PC-9 (cell line): Measurements from ENCODE around the gene MACC1. TPM values are rescaled to one million over a fixed set of nuclear protein-coding genes. Genes with fewer than 3 reads are reported as not detected.

Experiments used
- BruUV-seq: library from RNA; stranded (reverse); fragments of 400-500 nt; replicated peaks from 2 replicates; lab custom pipeline; 2021; lab: Mats Ljungman, UMichigan
- CTCF ChIA-PET: fragments of 300-600 bp; sonication (Branson Sonifier 250); formaldehyde crosslinking; loops from one replicate; lab custom pipeline; 2022; ENCODE audit warnings: antibody characterized with exemption; lab: Charles Lee
- POLR2A ChIA-PET: fragments of 300-600 bp; sonication (Branson Sonifier 250); formaldehyde crosslinking; loops from one replicate; lab custom pipeline; 2022; ENCODE audit warnings: antibody characterized with exemption; ENCODE audit not compliant: unreplicated experiment; lab: Charles Lee
- DNase-seq, 2 experiments: peaks; one replicate each; pipeline versions ENCODE4 v3.0.0 to v3.0.0-alpha.2; 2015 to 2022; ENCODE audit warnings: mixed read lengths in 1 of 2
- H2AFZ ChIP-seq: fragments of 200-600 bp; sonication (generic); 2 replicates; pipeline ENCODE4 v1.8.1; 2017; ENCODE audit warnings: antibody characterized with exemption
- H3F3A ChIP-seq: fragments of 200-600 bp; sonication (generic); 2 replicates; pipeline ENCODE4 v1.8.1; 2017; ENCODE audit warnings: antibody characterized with exemption, mild to moderate bottlenecking, low read depth; ENCODE audit not compliant: insufficient read depth
- H3K27ac ChIP-seq: fragments of 200-600 bp; sonication (generic); 2 replicates; pipeline ENCODE4 v1.6.1; 2016; ENCODE audit warnings: mixed run types
- H3K27me3 ChIP-seq: fragments of 200-600 bp; sonication (generic); 2 replicates; pipeline ENCODE4 v1.6.1; 2016; ENCODE audit warnings: low read depth, mixed run types; ENCODE audit not compliant: insufficient read depth
- H3K36me3 ChIP-seq: fragments of 200-600 bp; sonication (generic); 2 replicates; pipeline ENCODE4 v1.6.1; 2016; ENCODE audit warnings: low read depth, mixed run types
- H3K4me1 ChIP-seq: fragments of 200-600 bp; sonication (generic); replicated peaks from 2 replicates; pipeline ENCODE4 v1.6.1; 2016; ENCODE audit warnings: mixed run types; ENCODE audit not compliant: insufficient read depth
- H3K4me2 ChIP-seq: fragments of 200-600 bp; sonication (generic); 2 replicates; pipeline ENCODE4 v1.6.1; 2017; ENCODE audit warnings: mixed run types
- H3K4me3 ChIP-seq: fragments of 200-600 bp; sonication (generic); 2 replicates; pipeline ENCODE4 v1.6.1; 2016; ENCODE audit warnings: mixed run types
- H3K79me2 ChIP-seq: fragments of 200-600 bp; sonication (generic); 2 replicates; pipeline ENCODE4 v1.6.1; 2017; ENCODE audit warnings: low read depth, mixed run types
- H3K9me2 ChIP-seq: fragments of 200-600 bp; sonication (generic); 2 replicates; pipeline ENCODE4 v1.8.1; 2017; ENCODE audit warnings: mild to moderate bottlenecking; ENCODE audit not compliant: insufficient read depth
- H3K9me3 ChIP-seq: fragments of 200-600 bp; sonication (generic); 2 replicates; pipeline ENCODE4 v1.8.1; 2016; ENCODE audit warnings: low read depth; ENCODE audit not compliant: insufficient read depth
- H4K20me1 ChIP-seq: fragments of 200-600 bp; sonication (generic); 2 replicates; pipeline ENCODE4 v1.8.1; 2017; ENCODE audit not compliant: insufficient read depth
- CTCF ChIP-seq: fragments of 200-600 bp; sonication (generic); conservative IDR thresholded peaks from 2 replicates; pipeline ENCODE4 v1.6.1; 2017; ENCODE audit warnings: mixed run types, antibody characterized with exemption, mild to moderate bottlenecking, moderate library complexity
- EZH2 ChIP-seq: fragments of 200-600 bp; sonication (generic); IDR thresholded peaks from 2 replicates; pipeline ENCODE4 v1.8.0; 2017; ENCODE audit warnings: antibody characterized with exemption, low read depth
- intact Hi-C: fragments of 100-400 bp; cut with micrococcal nuclease; formaldehyde crosslinking; loops from one replicate; pipeline ENCODE4 v1.10.0; 2022; ENCODE audit not compliant: unreplicated experiment
- total RNA-seq: library from RNA; stranded (reverse); gene quantifications from 2 replicates; pipeline ENCODE4 v1.2.3, GENCODE V29; 2021

The MACC1 gene
- total RNA-seq, 1 experiment from 2014 or later: 50.8 TPM

- no peaks in the 10 kb centered on the region for H3K9me3 ChIP-seq
- H3K4me3 ChIP-seq: no peak overlapping the region
- H3K9me2 ChIP-seq: no peaks in the 10 kb centered on the region
- peaks cover 11% of the 10 kb centered on the region for H3K4me1 ChIP-seq
- TF ChIP-seq EZH2: no peak
- TF ChIP-seq CTCF: no peak
- BruUV-seq: no TSS peak
- intact Hi-C loops: no loop called here
- no peaks in the 10 kb centered on the region for H4K20me1 ChIP-seq
- DNase-seq: no peak
- H3K36me3 ChIP-seq: no peaks in the 10 kb centered on the region
- no peak overlapping the region for H3K27ac ChIP-seq
- no peak overlapping the region for H3K4me2 ChIP-seq
- CTCF ChIA-PET: no interaction called here
- H3F3A ChIP-seq: no peaks in the 10 kb centered on the region
- no peaks in the 10 kb centered on the region for H3K79me2 ChIP-seq
- no peaks in the 10 kb centered on the region for H3K27me3 ChIP-seq
- POLR2A ChIA-PET: no interaction called here
- no peak overlapping the region; the same call in 1 of the 2 replicates for H2AFZ ChIP-seq
These were observed 11.9 kb upstream of the MACC1 start for GRCh38 chr7:20229081-20229480.

- H2AFZ ChIP-seq: no peak overlapping the region
- no peaks in the 10 kb centered on the region for H3F3A ChIP-seq
- ChIA-PET POLR2A (no interaction called here), CTCF (no interaction called here)
- H3K27ac ChIP-seq: no peak overlapping the region
- no peaks in the 10 kb centered on the region for H3K36me3 ChIP-seq
- no peaks in the 10 kb centered on the region for H3K9me3 ChIP-seq
- H4K20me1 ChIP-seq: no peaks in the 10 kb centered on the region
- no peak for TF ChIP-seq CTCF
- no peak for TF ChIP-seq EZH2
- no TSS peak for BruUV-seq
- intact Hi-C loops: no loop called here
- H3K4me1 ChIP-seq: peaks cover 11% of the 10 kb centered on the region
- H3K79me2 ChIP-seq: no peaks in the 10 kb centered on the region
- no peaks in the 10 kb centered on the region for H3K27me3 ChIP-seq
- H3K9me2 ChIP-seq: no peaks in the 10 kb centered on the region
- no peak for DNase-seq
- H3K4me2 ChIP-seq: no peak overlapping the region
- no peak overlapping the region for H3K4me3 ChIP-seq
These were observed 11.5 kb upstream of the MACC1 start for GRCh38 chr7:20228654-20229053.

- Histone ChIP-seq H3K4me1 (peaks cover 11% of the 10 kb centered on the region), H3K9me2 (no peaks in the 10 kb centered on the region), H3K27me3 (no peaks in the 10 kb centered on the region), H3K4me2 (no peak overlapping the region), H3K9me3 (no peaks in the 10 kb centered on the region), H3K36me3 (no peaks in the 10 kb centered on the region), H2AFZ (no peak overlapping the region), H3K4me3 (no peak overlapping the region), H3K79me2 (no peaks in the 10 kb centered on the region), H4K20me1 (no peaks in the 10 kb centered on the region), H3K27ac (no peak overlapping the region), H3F3A (no peaks in the 10 kb centered on the region)
- POLR2A ChIA-PET: interaction anchor here (0.7 kb wide), 1 partner anchor 38 kb away, joined by 8 read pairs; no protein-coding TSS in a partner anchor
- TF ChIP-seq EZH2 (no peak), CTCF (no peak)
- CTCF ChIA-PET: no interaction called here
- DNase-seq: no peak
- intact Hi-C loops: no loop called here
- BruUV-seq: no TSS peak
These were observed 10.2 kb upstream of the MACC1 start for GRCh38 chr7:20227291-20227795.
